Renal cortex interstitium (tissue), 11 donors: Measurements from ENCODE around the gene LONRF3. TPM values are rescaled to one million over a fixed set of nuclear protein-coding genes. Genes with fewer than 3 reads are reported as not detected.
"Not testable (repeated sequence)": the region's sequence is repeated elsewhere in the genome, so short reads cannot be mapped to it uniquely, and the experiment has no call there.

Source experiments
- DNase-seq, 11 donors: peaks; one replicate each; pipeline ENCODE4 v3.0.0-alpha.2; 2013; ENCODE audit warnings: low read depth in 9 of 11, low spot score in 4 of 11; ENCODE audit errors: extremely low read depth in 1 of 11
- polyA plus RNA-seq, 3 donors: library from polyadenylated mRNA; unstranded; fragments of 120-200 nt; gene quantifications; one replicate each; pipeline ENCODE4 v1.2.1, GENCODE V29; 2013; ENCODE audit not compliant: insufficient read length in 3 of 3

LONRF3 gene
- polyA plus RNA-seq, 3 donors: 0.85 to 1.00 (median 1.00) TPM

DNA sequence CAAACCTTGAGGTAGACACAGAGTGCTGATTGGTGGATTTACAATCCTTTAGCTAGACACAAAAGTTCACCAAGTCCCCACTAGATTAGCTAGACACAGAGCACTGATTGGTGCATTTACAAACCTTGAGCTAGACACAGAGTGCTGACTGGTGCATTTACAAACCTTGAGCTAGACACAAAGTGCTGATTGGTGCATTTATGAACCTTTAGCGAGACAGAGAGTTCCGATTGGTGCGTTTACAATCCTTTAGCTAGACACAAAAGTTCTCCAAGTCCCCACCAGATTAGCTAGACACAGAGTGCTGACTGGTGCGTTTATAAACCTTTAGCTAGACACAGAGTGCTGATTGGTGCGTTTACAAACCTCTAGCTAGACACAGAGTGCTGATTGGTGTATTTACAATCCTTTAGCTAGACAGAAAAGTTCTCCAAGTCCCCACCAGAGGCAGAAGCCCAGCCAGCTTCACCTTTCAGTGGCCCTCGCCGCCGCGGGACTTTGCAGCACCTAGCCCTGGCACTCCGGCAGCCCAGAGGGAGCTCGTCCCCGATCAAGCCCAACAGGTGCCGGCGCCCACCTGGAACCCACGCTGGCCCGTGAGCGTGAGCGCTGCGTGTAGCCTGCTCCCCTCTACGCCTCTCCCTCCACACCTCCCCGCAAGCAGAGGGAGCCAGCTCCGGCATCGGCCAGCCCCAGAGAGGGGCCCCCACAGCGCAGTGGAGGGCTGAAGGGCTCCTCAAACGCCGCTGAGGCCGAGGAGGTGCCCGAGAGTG lies 53.7 kb downstream of the LONRF3 start:
- not testable (repeated sequence) for DNase-seq

DNA sequence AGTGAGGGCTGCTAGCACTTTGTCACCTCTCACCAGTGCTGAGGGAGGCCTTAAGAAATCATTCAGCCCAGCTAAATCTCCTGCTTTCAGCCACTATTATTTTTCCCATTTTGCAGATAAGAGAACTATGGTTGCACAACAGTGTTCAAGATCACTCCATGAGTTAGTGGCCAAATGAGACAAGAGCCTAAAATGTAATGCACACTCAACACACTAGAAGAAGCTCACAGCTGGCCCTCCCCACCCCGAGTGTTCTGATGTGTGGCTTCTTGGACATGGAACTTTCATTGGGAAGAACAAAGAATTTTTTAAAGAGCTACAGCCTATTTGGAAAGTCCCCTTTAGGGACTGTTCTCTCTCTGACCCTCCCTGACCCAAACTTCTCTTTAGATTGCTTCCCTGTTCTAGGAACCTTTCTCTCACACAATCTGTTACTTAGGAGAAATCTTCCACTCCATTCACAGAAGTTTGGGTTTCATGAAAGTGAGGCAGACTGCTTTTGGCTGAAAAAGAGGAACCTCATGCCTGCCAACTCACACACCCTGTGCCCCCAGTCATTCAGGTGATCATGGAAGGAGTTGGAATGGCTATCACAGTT lies 54.4 kb downstream of the LONRF3 start:
- DNase-seq: no peak

DNA sequence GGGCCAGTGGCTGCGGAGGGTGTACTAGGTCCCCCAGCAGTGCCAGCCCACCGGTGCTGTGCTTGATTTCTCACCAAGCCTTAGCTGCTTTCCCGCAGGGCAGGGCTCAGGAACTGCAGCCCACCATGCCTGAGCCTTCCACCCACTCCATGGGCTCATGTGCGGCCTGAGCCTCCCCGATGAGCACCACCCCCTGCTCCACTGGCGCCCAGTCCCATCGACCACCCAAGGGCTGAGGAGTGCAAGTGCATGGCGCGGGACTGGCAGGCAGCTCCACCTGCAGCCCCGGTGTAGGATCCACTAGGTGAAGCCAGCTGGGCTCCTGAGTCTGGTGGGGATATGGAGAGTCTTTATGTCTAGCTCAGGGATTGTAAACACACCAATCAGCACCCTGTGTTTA lies 55.2 kb downstream of the LONRF3 start:
- not testable (repeated sequence) for DNase-seq

DNA sequence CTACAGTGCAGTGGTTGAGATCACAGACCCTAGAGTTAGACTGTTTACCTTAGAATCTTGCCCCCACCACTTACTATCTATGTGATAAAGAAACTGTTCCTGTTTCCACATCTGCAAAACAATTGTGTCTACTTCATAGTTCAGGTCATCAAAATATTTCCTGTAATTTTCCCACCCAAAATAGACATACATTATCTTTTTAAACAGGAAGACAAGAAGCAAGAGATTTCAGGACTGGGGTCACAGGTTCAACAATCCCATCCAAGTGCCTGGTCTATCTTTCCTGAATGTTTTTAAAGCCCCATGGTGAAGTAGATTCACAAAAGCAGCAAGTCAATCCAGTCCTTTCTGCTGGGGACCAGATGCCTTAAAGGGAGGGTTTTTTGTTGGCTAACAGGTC lies 56.6 kb downstream of the LONRF3 start:
- DNase-seq: no peak

DNA sequence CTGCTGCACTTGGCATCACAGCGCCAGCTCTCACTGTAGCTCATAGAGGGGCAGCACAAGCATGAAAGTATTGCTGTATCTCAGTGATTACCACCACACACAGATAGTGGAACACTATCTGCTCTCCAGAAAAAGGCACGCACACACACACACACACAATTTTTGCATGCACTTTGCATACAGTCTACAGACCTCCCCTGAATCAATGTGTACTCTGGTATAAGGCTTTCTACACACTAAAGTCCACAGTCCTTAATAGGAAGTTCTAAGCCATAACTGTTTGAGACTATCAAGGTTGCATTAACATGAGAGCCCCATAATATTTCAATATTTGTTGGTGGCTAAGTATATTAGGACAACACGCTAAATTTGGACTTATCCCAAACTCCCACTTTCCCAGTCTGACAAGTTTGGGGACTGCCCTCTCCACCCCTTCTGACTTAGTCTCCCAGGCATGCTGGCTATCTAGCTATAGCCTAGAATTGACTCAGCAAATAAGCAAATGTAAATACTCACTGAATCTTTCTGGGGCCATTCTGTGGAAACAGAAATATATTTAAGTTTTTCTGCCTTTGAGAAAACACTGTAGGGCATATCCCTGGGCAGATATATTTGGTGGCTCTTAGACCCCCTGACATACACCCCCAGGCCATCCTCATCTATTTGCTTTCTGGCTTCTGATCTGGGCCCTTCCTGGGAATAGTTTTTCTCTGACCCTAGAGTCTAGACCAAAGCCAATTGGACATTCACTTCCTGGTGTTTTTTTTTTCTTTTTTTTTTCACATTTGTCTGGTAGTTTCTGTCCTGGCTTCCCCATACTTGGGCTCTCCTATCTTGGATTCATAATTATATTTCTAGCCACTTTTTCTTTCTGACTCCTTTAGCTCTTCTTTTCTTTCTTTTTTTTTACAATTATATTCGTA lies 62.0 kb downstream of the LONRF3 start:
- DNase-seq: no peak

DNA sequence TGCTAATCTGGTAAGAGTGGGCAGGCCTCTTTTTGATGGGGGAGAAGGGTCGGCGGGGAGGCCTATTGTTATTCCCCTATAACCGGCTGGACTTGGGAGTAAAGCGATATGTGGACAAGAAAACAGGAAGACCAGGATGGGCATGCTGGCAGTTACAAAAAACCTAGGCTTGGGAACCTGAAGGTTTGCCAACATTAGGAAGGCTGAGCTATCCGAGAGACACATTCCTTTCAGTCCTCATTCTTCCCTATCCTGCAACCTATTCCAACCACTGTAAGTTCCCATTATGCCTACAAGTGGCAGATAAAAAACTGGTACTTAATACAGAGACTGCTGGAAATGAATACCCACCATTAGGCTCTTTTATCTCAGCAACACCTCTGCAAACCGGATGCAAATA lies 66.0 kb downstream of the LONRF3 start:
- no peak for DNase-seq

DNA sequence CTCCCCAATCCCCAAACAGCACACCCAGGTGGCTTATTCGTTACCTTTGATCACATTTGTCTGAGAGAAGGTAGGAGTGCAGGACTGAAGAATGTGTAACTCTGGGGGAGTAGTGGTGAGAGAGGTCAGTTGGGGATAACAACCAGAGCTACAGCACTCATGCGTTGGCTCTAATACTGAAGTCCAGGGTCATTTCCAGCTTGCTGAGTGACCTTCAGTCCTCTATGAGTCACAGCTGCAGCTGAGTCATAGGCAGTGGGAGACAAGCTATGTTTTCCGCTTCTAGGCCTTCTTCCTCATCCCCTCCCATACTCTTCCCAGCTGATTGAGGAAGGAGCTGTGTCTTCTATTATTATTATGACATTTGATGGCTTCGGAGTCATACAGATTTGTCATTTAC lies 66.8 kb downstream of the LONRF3 start:
- DNase-seq: peak in 5 of 11 donors; percentile 3 to 26 (median 9)

DNA sequence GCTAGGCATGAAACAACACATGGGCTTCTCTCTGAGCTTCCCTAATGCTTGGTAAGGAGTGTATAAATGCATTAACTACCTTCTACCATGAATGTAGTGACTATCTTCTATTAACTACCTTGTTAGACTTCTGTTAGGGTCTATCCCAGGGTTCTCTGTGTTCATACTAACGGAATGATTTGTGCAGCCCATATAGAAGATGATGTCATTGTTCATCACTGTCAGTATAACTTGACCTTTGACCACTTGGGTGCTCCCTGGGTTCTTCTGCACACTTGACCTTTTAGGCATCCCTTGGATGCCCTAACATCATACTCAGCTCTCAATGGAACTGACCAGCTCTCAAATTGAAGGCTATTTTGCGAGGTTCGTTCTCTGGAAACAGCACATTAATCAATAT lies 67.6 kb downstream of the LONRF3 start:
- DNase-seq: no peak

DNA sequence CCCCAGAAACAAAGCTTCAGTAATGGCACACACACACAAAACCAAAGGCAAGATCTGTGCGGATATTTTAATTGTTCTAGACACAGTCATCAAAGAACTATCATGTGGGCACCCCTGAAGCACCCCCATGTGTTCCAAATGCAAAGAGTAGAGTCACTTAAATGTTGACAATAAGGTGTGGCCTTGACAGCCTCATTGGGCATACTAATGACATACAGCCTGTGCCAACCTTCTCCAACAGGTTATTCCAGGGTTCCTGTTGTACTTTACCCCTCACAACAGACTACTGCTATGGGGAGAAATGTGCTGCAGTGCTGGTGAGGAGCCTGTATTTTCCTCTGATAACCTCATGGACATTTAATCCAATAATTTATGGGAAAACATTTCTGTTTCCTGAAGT lies 68.6 kb downstream of the LONRF3 start:
- DNase-seq: no peak

DNA sequence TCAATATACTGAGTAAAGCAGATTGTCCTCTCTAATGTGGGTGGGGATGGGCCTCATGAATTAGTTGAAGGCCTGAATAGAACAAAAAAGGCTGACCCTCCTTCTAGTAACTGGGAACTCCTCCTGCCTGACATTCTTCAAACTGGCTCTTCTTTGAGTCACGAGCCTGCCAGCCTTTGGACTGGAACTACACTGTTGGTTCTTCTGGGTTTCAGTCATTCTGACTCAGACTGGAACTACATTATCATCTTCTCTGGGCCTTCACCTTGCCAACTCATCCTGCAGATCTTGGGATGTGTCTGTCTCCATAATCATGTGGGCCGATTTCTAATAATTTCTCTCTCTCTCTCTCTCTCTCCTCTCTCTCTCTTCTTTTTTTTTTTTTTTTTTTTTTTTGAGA lies 71.5 kb downstream of the LONRF3 start:
- DNase-seq: no peak

DNA sequence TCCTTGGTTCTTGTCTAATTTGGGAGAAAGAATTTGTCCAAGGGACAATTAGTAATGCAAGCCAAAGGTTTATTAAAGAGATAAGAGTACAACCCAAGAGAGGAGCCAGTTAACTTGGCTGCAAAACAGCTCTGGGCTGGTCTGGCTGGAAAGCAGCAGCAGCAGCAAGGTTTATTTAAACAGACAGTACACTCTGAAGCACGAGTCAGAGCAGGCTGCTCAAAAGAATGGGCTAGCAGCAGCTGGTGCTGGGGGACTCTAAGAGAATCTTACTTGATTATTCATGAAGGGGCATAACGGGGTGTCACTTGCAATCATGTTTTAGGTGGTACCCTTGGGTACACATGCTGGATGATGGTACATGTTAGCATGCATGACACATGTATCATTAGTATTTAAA lies 81.3 kb downstream of the LONRF3 start:
- DNase-seq: no peak

DNA sequence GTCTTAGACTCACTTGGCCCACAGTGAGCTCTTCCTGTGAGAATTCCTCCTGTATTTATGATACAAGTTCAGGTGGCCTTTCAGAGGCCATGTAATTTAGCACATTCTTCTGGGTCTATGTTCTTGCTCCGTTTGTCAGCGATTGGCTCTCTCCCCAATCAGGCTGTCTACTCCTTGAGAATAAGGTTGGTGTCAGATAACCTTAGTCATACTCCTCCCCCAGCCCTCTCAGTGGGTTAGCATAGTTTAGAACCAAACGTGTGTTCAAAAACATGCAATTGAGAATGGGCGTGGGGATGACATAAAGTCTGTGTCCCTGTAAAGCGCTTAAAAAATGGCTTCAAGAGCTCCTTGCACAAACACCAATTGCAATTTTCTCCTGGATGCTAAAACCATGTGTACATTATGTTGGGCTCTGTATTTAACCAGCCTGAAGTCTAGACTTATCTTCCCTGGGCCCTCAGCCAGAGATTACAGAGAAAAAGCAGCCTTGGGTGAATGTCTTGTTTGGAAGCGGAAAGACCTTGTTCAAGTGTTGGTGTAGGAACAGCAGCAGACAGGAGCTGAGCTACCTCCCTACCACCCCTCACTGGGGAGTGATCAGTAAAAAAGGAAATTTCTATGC lies 88.4 kb downstream of the LONRF3 start:
- DNase-seq: no peak

DNA sequence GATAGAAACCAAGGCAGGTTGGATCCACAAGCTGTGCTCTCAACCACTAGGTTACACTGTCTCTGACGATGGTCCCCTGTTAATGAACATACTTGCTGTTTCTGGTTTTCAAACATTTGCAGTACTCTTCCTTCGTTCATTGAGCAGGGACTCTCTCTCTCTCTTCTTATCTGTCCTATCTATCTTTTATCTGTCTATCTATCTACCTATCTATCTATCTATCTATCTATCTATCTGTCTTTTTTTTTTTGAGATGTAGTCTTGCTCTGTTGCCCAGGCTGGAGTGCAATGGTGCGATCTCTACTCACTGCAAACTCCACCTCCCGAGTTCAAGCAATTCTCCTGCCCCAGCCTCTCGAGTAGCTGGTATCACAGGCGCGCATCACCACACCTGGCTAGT lies 89.0 kb downstream of the LONRF3 start:
- DNase-seq: no peak

DNA sequence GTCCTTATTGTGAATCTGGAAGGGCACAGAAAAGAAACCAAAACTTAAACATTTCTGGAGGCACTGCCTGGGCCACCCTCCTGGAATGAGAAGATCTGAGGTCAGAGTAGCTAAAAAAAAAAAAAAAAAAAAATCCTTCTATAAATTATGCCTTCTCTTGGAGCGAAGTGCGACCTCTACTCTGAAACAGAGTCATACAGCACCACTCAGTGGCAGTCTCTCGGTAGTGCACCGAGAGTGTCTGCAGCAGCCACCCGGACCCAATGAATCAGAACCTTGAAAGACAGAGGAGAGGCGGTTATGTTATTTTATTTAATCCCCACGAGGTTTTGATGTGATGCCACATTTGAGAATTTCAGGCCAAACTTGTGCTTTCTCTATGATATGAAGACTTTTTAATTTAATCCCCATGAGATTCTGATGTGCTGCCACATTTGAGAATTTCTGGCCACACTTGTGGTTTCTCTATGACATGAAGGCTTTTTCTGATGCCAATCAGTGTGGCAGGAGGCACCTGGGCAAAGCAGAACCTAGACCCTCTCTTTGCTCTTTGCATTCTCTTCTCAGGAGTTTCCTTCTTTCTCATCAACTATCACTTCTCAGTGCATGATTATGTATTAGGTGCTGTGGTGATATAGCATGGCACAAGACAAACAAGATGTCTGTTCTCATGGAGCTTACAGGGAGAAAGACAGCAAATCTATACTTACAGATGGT lies 92.8 kb downstream of the LONRF3 start:
- DNase-seq: peak in 7 of 11 donors; percentile 17 to 42 (median 26)

Other genes with a start within 250 kb of the LONRF3 start
- gene IL13RA1, start 247.0 kb upstream of the LONRF3 start, polyA plus RNA-seq: 10 to 100 TPM; 50.6 to 69.6 (median 54.5) TPM
- gene ZCCHC12, start 150.8 kb upstream of the LONRF3 start, polyA plus RNA-seq: 1 to 10 TPM in 2 of 3 donors, under 1 TPM in 1; 0.62 to 1.2 (median 1.1) TPM
- gene CT47C1, start 98.4 kb downstream of the LONRF3 start, polyA plus RNA-seq: not detected
- 1 to 10 TPM; 1.7 to 2.1 (median 1.7) TPM for gene KIAA1210, start 153.2 kb downstream of the LONRF3 start, polyA plus RNA-seq